ENCODE results near the gene RNASE13.
"Not testable (repeated sequence)": the region's sequence is repeated elsewhere in the genome, so short reads cannot be mapped to it uniquely, and the experiment has no call there.

Gene RNASE13

GRCh38 chr14:21018286-21018685, 16.3 kb downstream of the RNASE13 start:
- FAIRE-seq, result no peak
- no peak for TF ChIP-seq POLR2A (IDR thresholded peaks at IDR 0.05; ENCODE audit: low read depth, low read length)
- TF ChIP-seq POLR2AphosphoS5 (IDR thresholded peaks at IDR 0.05; ENCODE audit: low read depth, low read length), result no peak
- no peak for TF ChIP-seq TAF1 (IDR thresholded peaks at IDR 0.05; ENCODE audit: low read depth, low read length)
- TF ChIP-seq PAX5 (IDR thresholded peaks at IDR 0.05; ENCODE audit: insufficient read depth, low read length, severe bottlenecking), result no peak
- TF ChIP-seq POU2F2 (IDR thresholded peaks at IDR 0.05; ENCODE audit: low read depth, low read length), result no peak
- TF ChIP-seq SPI1 (IDR thresholded peaks at IDR 0.05; ENCODE audit: low read depth, low read length), result no peak
- DNase-seq (ENCODE audit: insufficient read length, low spot score), result no peak

- no peak for DNase-seq (ENCODE audit: insufficient read length, low spot score)
- no peak for FAIRE-seq
- TF ChIP-seq POU2F2 (IDR thresholded peaks at IDR 0.05; ENCODE audit: low read depth, low read length) (no peak), TAF1 (IDR thresholded peaks at IDR 0.05; ENCODE audit: low read depth, low read length) (no peak), PAX5 (IDR thresholded peaks at IDR 0.05; ENCODE audit: insufficient read depth, low read length, severe bottlenecking) (no peak), SPI1 (IDR thresholded peaks at IDR 0.05; ENCODE audit: low read depth, low read length) (no peak)
These were observed 16.9 kb downstream of the RNASE13 start for GRCh38 chr14:21017528-21018245.

- TF ChIP-seq POLR2AphosphoS5 (IDR thresholded peaks at IDR 0.05; ENCODE audit: low read depth, low read length) (no peak), POLR2A (IDR thresholded peaks at IDR 0.05; ENCODE audit: low read depth, low read length) (no peak), PAX5 (IDR thresholded peaks at IDR 0.05; ENCODE audit: insufficient read depth, low read length, severe bottlenecking) (no peak), TAF1 (IDR thresholded peaks at IDR 0.05; ENCODE audit: low read depth, low read length) (no peak), POU2F2 (IDR thresholded peaks at IDR 0.05; ENCODE audit: low read depth, low read length) (no peak), SPI1 (IDR thresholded peaks at IDR 0.05; ENCODE audit: low read depth, low read length) (no peak)
- DNase-seq (ENCODE audit: insufficient read length, low spot score) (no peak), FAIRE-seq (no peak)
These were observed 18.0 kb downstream of the RNASE13 start for GRCh38 chr14:21016413-21017190.

DNA sequence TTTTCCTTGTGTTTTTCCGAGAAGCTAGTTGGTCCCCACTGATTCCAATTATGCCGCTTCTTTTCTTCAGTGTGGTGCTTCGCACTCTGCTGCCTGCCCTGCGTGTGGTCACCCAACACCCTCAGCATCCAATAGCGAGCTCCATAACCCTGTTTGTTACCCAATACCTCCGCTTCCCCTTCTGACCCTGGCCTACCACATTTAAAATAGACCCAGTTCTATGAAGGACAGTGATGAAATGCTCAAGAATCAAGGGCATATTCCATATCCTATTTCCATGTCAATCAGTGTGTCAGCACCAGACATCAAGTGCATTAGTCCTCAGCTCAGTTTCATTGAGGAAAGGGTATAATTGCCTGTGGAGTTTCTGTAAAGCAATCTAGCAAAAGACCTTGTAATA, 19.3 kb downstream of the RNASE13 start:
- no peak for FAIRE-seq
- DNase-seq (ENCODE audit: insufficient read length, low spot score), result no peak
- TF ChIP-seq POLR2A (IDR thresholded peaks at IDR 0.05; ENCODE audit: low read depth, low read length) (no peak), PAX5 (IDR thresholded peaks at IDR 0.05; ENCODE audit: insufficient read depth, low read length, severe bottlenecking) (no peak), TAF1 (IDR thresholded peaks at IDR 0.05; ENCODE audit: low read depth, low read length) (no peak), POU2F2 (IDR thresholded peaks at IDR 0.05; ENCODE audit: low read depth, low read length) (no peak)

DNA sequence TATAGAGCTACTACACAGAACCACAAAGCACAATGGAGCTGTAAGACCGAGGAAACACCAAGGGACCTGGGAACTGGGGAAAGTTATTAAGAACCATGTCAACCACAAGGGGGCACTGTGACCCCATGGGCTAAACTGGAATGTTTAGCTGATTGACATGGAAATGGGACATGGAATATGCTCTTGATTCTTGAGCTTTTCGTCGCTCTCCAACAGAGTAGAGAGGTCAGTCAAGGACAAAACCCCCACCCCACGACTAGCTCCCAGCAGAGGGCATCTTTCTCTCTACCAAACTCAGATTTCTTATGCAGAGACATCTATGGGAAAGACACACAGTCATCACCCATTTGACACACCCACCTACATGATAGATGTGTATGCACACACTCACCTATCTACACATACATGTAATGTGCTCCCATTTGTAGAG, 19.8 kb downstream of the RNASE13 start:
- TF ChIP-seq PAX5 (IDR thresholded peaks at IDR 0.05; ENCODE audit: insufficient read depth, low read length, severe bottlenecking) (no peak), TAF1 (IDR thresholded peaks at IDR 0.05; ENCODE audit: low read depth, low read length) (no peak), POU2F2 (IDR thresholded peaks at IDR 0.05; ENCODE audit: low read depth, low read length) (no peak), POLR2A (IDR thresholded peaks at IDR 0.05; ENCODE audit: low read depth, low read length) (no peak), SPI1 (IDR thresholded peaks at IDR 0.05; ENCODE audit: low read depth, low read length) (no peak), POLR2AphosphoS5 (IDR thresholded peaks at IDR 0.05; ENCODE audit: low read depth, low read length) (no peak)
- DNase-seq (ENCODE audit: insufficient read length, low spot score) (no peak), FAIRE-seq (peak; percentile 38)

GRCh38 chr14:21011136-21011535, 23.5 kb downstream of the RNASE13 start:
- DNase-seq (ENCODE audit: insufficient read length, low spot score), result no peak
- FAIRE-seq, result no peak
- TF ChIP-seq POLR2A (IDR thresholded peaks at IDR 0.05; ENCODE audit: low read depth, low read length), result no peak
- no peak for TF ChIP-seq SPI1 (IDR thresholded peaks at IDR 0.05; ENCODE audit: low read depth, low read length)
- TF ChIP-seq PAX5 (IDR thresholded peaks at IDR 0.05; ENCODE audit: insufficient read depth, low read length, severe bottlenecking), result no peak
- no peak for TF ChIP-seq POU2F2 (IDR thresholded peaks at IDR 0.05; ENCODE audit: low read depth, low read length)
- no peak for TF ChIP-seq POLR2AphosphoS5 (IDR thresholded peaks at IDR 0.05; ENCODE audit: low read depth, low read length)
- no peak for TF ChIP-seq TAF1 (IDR thresholded peaks at IDR 0.05; ENCODE audit: low read depth, low read length)

DNA sequence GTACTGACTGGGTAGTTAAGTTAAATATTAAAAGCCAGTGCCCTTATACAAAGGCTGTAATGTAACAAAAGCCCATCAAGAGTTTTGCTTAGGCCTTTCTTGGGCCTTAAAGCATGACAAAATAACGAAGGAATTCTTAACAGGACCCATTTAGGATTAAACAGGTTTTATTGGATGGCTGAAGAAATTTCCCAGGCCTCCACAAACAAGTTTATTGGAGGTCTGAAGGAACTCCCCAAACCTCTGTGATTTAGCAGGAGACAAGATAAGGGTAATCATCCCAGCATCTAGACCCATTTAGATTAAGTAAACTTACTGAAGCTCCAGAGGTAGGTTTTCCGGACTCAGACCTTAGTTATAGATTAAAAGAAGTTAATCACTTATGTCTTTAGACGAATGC, 24.9 kb downstream of the RNASE13 start:
- FAIRE-seq; DNase-seq (ENCODE audit: insufficient read length, low spot score): not testable (repeated sequence)

DNA sequence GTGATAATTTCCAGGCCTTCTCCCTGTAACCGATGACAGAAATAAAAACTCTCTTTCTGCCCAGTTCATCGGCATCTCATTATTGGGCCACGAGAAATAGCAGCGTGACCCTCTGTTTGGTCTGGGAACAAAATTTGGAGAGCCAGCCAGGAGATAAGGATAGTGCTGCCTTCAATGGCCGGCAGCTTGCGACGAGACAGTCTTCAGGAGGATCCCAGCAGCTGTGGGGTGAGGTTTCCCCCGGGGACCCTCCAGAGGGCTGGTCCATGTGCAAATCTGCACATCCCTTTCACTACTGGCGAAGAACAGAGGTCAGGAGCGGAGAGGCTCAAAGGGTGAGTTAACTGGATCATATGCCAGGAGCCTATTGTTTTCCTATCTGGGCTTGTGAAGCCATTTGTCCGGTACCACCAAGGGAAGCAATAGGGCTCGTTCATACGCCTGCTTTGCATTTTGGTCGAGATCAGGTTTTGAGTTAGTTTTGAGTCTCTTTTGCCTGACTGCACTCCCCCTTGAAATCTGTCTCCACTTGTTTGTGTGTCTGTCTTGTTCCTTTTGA, 30.7 kb downstream of the RNASE13 start:
- TF ChIP-seq POLR2A (IDR thresholded peaks at IDR 0.05; ENCODE audit: low read depth, low read length) (no peak), PAX5 (IDR thresholded peaks at IDR 0.05; ENCODE audit: insufficient read depth, low read length, severe bottlenecking) (no peak), TAF1 (IDR thresholded peaks at IDR 0.05; ENCODE audit: low read depth, low read length) (no peak), POU2F2 (IDR thresholded peaks at IDR 0.05; ENCODE audit: low read depth, low read length) (no peak)
- no peak for FAIRE-seq
- DNase-seq (ENCODE audit: insufficient read length, low spot score), result no peak

- no peak for FAIRE-seq
- DNase-seq (ENCODE audit: insufficient read length, low spot score), result no peak
- no peak for TF ChIP-seq TAF1 (IDR thresholded peaks at IDR 0.05; ENCODE audit: low read depth, low read length)
- no peak for TF ChIP-seq POLR2AphosphoS5 (IDR thresholded peaks at IDR 0.05; ENCODE audit: low read depth, low read length)
- no peak for TF ChIP-seq POU2F2 (IDR thresholded peaks at IDR 0.05; ENCODE audit: low read depth, low read length)
- TF ChIP-seq PAX5 (IDR thresholded peaks at IDR 0.05; ENCODE audit: insufficient read depth, low read length, severe bottlenecking), result no peak
- no peak for TF ChIP-seq POLR2A (IDR thresholded peaks at IDR 0.05; ENCODE audit: low read depth, low read length)
- no peak for TF ChIP-seq SPI1 (IDR thresholded peaks at IDR 0.05; ENCODE audit: low read depth, low read length)
These were observed 33.4 kb downstream of the RNASE13 start for GRCh38 chr14:21001218-21001617.
